Measurements from ENCODE around the gene TGFBR3L. TPM values are rescaled to one million over a fixed set of nuclear protein-coding genes. Genes with fewer than 3 reads are reported as not detected.

TGFBR3L gene
- total RNA-seq, 3 donors from 2014 or later (not counting 1 experiment from before 2014, with no cell fraction given): 3.5 to 4.6 (median 4.4) TPM

- Histone ChIP-seq H3K27ac (ENCODE audit: low read length) (no peak overlapping the region), H3K27me3 (ENCODE audit: control insufficient read depth, insufficient read depth, low read length) (peaks cover 25% of the 10 kb centered on the region), H3K4me3 (ENCODE audit: low read length) (no peak overlapping the region), H3K9me3 (ENCODE audit: control insufficient read depth, insufficient read depth, low read length) (no peaks in the 10 kb centered on the region), H3K4me1 (ENCODE audit: control insufficient read depth, insufficient read depth, low read length) (peaks cover 57% of the 10 kb centered on the region), H3K36me3 (ENCODE audit: control insufficient read depth, insufficient read depth, low read length) (no peaks in the 10 kb centered on the region)
- intact Hi-C loops (cut with micrococcal nuclease): no loop called here
- DNase-seq: peak; percentile 69 to 91
- Mint-ChIP-seq H3K9me3 (no peaks in the 10 kb centered on the region), H3K27me3 (ENCODE audit: low read depth in 2 of 2) (peaks cover 0 to 35% of the 10 kb centered on the region in 2 donors), H3K4me1 (peaks cover 12 to 35% of the 10 kb centered on the region in 2 donors), H3K36me3 (no peaks in the 10 kb centered on the region), H3K27ac (peak overlapping the region; percentile 9 to 62), H3K4me3 (peak overlapping the region; percentile 70)
- no peak for TF ChIP-seq CTCF (IDR thresholded peaks at IDR 0.05)
- 7% methylated on average over 33 of the region's 33 CpGs for WGBS (ENCODE audit: insufficient coverage)
- ATAC-seq: peak in 1 of 3 donors; percentile 4
Observed at GRCh38 chr19:7871437-7872305, 43.0 kb upstream of the TGFBR3L start.

- H3K4me1 Mint-ChIP-seq: peaks cover 12 to 35% of the 10 kb centered on the region in 2 donors
- peaks cover 22% of the 10 kb centered on the region for H3K27me3 ChIP-seq (ENCODE audit: control insufficient read depth, insufficient read depth, low read length)
- no peak overlapping the region for H3K27ac Mint-ChIP-seq
- H3K4me3 ChIP-seq (ENCODE audit: low read length): no peak overlapping the region
- ATAC-seq (no peak), DNase-seq (no peak)
- H3K36me3 Mint-ChIP-seq: no peaks in the 10 kb centered on the region
- H3K9me3 ChIP-seq (ENCODE audit: control insufficient read depth, insufficient read depth, low read length): no peaks in the 10 kb centered on the region
- intact Hi-C loops (cut with micrococcal nuclease): no loop called here
- WGBS (ENCODE audit: insufficient coverage): 51% methylated on average over 47 of the region's 47 CpGs
- no peak overlapping the region for H3K27ac ChIP-seq (ENCODE audit: low read length)
- H3K4me3 Mint-ChIP-seq: peak overlapping the region; percentile 70
- peaks cover 57% of the 10 kb centered on the region for H3K4me1 ChIP-seq (ENCODE audit: control insufficient read depth, insufficient read depth, low read length)
- no peaks in the 10 kb centered on the region for H3K9me3 Mint-ChIP-seq
- no peak for TF ChIP-seq CTCF (IDR thresholded peaks at IDR 0.05)
- H3K27me3 Mint-ChIP-seq (ENCODE audit: low read depth in 2 of 2): peaks cover 0 to 30% of the 10 kb centered on the region in 2 donors
- no peaks in the 10 kb centered on the region for H3K36me3 ChIP-seq (ENCODE audit: control insufficient read depth, insufficient read depth, low read length)
Observed at GRCh38 chr19:7872306-7873204, 42.1 kb upstream of the TGFBR3L start.

DNA sequence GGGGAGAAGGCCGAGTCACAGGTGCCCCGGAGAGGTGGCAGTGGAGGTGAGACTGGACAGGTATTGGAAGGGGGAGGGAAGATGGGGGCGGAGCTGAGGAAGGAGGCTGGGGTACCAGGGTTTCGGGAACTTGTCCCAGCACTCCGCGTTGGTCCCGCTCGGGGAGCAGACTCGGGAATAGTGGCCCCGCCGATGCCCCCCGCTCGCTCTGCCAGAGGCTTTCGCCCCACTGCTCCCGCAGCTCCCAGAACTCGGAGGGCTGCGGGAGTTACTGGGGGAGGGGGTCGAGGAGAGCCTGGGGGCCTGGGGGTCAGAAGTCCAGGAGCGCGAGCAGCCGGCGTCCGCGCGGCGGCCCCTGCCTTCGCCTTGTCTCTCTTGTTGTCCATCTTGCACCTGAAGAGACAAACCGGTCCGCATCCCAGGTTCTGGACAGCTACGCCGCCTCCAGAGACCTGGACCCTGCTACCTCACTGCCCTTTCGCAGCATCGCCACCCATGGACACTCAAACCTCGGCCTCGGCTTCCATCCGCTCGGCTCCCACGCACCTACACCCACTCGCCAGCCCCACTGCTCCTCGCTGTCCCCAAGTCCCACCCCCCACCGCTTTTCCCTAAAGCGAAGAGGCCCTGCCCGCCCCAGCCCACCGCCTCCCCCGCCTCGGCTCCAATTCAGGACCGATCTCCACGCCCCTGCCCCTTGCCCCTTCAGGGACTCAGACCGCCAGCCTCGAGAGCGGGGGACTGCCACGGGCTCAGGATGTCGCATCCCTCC lies 41.1 kb upstream of the TGFBR3L start:
- Histone ChIP-seq H3K27ac (ENCODE audit: low read length) (no peak overlapping the region), H3K4me3 (ENCODE audit: low read length) (no peak overlapping the region), H3K27me3 (ENCODE audit: control insufficient read depth, insufficient read depth, low read length) (peaks cover 22% of the 10 kb centered on the region), H3K4me1 (ENCODE audit: control insufficient read depth, insufficient read depth, low read length) (peaks cover 51% of the 10 kb centered on the region), H3K9me3 (ENCODE audit: control insufficient read depth, insufficient read depth, low read length) (no peaks in the 10 kb centered on the region), H3K36me3 (ENCODE audit: control insufficient read depth, insufficient read depth, low read length) (no peaks in the 10 kb centered on the region)
- peak overlapping the region; percentile 83 for H3K4me3 Mint-ChIP-seq
- TF ChIP-seq CTCF (IDR thresholded peaks at IDR 0.05): no peak
- ATAC-seq (no peak), DNase-seq (peak in 1 of 2 donors; percentile 23)
- H3K4me1 Mint-ChIP-seq: peaks cover 12 to 32% of the 10 kb centered on the region in 2 donors
- no peaks in the 10 kb centered on the region for H3K9me3 Mint-ChIP-seq
- H3K27me3 Mint-ChIP-seq (ENCODE audit: low read depth in 2 of 2): peaks cover 0 to 30% of the 10 kb centered on the region in 2 donors
- WGBS (ENCODE audit: insufficient coverage): 26% methylated on average over 53 of the region's 53 CpGs
- intact Hi-C loops (cut with micrococcal nuclease): no loop called here
- H3K27ac Mint-ChIP-seq: no peak overlapping the region
- no peaks in the 10 kb centered on the region for H3K36me3 Mint-ChIP-seq
